ENCODE data around the gene KNDC1.

KNDC1 gene

GRCh38 chr10:133177380-133178157 lies 17.6 kb downstream of the KNDC1 start:
- no peak for DNase-seq (ENCODE audit: low read depth, low spot score)

DNA sequence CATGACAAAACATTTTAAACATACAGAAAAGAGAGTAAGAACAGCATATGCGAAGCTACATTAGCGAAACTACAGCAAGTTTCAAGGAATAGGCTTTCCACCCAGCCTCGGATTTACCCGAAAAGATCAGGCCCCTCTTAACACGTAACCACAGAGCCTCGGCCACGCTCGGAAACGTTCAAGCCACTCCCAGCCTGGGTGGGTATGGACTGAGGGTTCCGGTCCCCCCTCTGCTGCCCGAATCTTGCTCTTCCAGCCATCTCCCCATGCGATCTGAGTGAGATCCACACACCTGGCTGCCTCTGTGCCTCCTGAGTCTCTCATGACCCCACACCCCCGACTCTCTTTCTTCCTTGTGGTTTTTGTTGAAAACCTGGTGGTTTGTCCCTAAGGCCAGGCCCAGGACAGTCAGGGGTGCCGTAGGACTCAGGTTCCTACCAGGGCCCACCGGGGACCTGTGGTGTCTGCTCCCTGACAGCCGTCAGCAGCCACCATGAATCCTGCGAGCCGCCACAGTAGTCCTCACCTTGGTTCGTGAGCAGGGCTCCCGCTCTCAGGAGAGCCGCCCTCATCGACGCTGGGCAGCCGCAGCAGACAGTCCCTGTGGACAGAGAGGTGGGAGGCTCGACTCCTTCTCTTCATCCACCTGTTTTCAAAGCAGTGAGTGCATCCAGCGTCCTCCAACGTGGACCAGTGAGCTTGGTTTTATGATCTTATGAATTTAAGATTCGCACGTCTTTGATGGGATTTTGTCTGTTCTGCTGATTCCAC lies 18.5 kb downstream of the KNDC1 start:
- DNase-seq (ENCODE audit: low read depth, low spot score), result no peak

- DNase-seq (ENCODE audit: low read depth, low spot score), result no peak
Observed at GRCh38 chr10:133179128-133179520, 19.1 kb downstream of the KNDC1 start.

DNA sequence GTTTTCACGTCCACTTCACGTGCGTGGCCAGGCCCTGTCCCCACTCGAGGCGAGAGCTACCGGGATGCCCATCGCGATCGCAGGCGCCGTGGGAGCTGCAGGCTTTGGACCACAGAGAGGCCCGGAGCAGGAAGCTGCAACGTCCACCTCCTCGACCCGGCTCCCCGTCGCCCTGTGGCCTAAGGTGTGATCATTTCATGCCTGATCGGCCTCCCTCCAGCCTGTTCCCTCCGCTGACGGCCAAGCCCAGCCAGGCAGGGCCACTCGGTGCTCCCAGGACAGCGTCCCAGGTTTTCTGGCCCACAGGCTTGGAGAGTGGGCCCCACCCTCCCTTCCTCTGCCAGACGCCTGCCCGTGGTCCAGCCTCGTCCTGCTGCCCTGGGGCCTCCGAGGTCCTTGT lies 19.6 kb downstream of the KNDC1 start:
- no peak for DNase-seq (ENCODE audit: low read depth, low spot score)

DNA sequence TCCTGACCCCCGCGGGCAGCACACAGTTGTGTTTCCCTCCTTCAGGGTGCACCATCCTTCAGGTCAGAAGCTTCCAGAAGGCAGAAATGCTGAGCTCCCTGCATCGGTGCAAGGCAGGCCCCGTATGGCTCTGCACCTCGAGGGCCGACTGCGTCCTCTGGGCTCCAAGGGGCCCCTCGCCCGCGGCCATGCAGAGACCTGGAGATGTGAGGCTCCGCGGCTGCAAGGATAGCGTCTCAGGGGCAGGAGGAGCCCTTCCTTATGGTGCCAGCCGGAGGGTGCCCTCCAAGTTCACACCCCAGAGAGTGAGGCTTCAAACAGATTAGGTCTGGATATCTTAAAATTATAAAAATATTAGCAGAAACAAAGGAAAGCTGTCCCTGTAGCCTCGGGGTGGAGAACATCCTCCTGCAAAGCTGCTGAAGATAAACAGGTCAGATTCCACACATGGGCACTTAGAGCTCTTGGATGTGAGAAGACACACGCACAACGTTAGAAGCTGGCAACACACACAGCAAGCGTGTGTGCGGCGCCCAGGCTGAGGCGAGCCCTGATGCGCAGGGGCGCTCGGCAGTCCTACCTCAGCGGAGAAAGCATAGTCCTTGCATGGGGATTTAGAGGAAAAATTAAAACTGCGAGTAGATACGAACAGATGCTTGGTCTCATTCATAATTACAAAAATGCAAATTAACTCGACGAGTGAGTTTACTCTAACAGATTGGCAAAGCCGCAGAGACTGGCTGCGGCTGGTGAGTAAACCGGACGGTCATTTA lies 20.4 kb downstream of the KNDC1 start:
- DNase-seq (ENCODE audit: low read depth, low spot score), result no peak

GRCh38 chr10:133180965-133181639 lies 21.1 kb downstream of the KNDC1 start:
- no peak for DNase-seq (ENCODE audit: low read depth, low spot score)

GRCh38 chr10:133182190-133182589 lies 22.2 kb downstream of the KNDC1 start:
- no peak for DNase-seq (ENCODE audit: low read depth, low spot score)

GRCh38 chr10:133182791-133183645 lies 23.0 kb downstream of the KNDC1 start:
- DNase-seq (ENCODE audit: low read depth, low spot score), result no peak

DNA sequence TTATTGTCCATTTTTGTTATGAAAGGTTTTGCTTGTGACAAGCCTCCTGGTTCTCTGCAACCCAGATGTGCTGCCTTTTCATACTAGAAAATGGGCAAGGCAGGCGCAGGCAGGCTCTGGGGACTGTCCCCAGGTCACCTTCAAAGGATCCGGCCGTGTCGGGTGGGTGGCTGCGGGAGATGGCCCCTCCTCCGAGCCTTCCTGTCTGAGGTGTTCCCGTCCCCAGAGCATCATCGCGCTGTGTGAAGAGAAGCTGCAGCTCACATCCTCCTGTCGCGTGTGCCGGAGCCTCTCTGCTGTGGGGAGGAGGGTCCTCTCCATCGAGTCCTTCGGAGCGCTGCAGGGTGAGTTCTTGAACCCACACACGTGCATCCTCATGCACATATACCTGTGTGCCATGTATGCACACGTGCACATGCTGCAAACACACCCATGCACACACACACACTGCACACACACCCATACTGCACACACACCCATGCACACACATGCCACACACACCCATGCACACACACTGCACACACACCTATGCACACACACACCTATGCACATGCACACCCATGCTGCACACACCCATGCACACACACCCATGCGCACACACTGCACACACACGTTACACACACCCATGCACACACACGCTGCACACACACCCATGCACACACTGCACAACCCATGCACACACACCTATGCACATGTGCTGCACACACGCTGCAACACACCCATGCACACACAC lies 23.8 kb downstream of the KNDC1 start:
- DNase-seq (ENCODE audit: low read depth, low spot score), result no peak

GRCh38 chr10:133184591-133185244 lies 24.7 kb downstream of the KNDC1 start:
- no peak for DNase-seq (ENCODE audit: low read depth, low spot score)

DNA sequence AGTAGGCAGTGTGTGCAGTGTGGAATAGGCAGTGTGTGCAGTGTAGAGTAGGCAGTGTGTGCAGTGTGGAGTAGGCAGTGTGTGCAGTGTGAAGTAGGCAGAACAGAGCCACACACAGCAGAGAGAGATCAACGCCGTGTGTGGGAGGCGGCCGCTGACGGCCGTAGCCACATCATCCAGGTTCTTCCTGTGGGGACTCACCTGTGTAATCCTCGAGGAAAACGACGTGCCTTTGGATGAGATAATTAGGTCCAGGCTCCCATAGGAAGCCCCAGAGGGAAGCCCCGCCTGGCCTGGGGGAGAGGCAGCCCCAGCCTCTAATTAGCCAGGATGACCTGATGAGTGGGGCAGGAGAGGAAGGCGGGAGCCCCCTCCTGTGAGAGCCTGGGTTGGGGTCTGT lies 25.4 kb downstream of the KNDC1 start:
- no peak for DNase-seq (ENCODE audit: low read depth, low spot score)

DNA sequence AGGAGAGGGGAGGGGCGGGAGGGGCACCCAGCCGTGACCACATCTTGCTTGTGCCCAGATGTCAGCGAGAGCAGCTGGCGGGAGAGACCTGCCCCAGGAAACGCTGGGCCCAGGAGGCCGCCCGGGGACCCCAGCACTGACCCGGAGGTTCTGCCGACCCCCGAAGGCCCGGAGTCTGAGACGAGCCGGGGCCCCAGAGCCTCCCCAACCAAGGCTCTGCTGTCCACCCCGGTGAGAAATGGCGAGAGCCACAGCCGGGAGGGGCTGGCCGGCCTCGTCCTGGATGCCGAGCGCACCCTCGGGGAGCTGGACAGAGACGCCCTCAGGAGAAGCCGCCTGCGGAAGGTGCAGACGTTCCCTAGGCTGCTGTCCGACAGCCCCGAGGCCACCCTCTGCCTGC lies 25.9 kb downstream of the KNDC1 start:
- no peak for DNase-seq (ENCODE audit: low read depth, low spot score)

DNA sequence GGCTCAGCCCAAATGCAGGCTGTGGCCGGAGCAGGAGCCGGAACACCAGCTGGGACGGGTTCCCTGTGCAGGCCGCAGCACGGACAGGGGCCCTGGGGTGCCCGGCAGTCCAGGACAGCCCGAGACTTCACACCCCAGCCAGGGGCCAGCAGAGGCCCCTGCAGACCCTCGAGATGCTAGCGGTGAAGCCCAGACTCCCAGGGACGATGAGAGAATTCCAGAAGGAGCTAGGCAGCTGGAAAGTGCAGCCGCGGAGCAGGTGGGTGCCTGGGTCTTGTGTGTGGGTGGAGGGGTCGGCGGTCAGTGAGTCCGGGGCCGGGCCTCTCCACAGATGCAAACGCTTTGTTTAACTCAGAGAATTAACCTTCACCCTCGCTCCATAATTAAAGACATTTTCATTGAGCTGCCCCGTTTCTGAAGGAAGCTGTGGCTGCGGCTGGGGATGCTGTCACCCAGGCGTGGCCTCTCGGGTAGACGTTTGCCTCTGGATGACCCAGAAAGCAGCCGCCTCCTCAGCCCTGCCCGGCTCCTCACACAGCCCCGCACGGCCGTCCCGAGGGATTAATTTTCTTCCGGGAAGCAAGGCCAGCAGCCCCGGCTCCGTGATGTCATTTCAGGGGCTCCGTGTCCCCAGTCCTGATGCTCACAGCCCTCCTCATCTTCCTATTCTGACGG lies 26.5 kb downstream of the KNDC1 start:
- no peak for DNase-seq (ENCODE audit: low read depth, low spot score)

DNA sequence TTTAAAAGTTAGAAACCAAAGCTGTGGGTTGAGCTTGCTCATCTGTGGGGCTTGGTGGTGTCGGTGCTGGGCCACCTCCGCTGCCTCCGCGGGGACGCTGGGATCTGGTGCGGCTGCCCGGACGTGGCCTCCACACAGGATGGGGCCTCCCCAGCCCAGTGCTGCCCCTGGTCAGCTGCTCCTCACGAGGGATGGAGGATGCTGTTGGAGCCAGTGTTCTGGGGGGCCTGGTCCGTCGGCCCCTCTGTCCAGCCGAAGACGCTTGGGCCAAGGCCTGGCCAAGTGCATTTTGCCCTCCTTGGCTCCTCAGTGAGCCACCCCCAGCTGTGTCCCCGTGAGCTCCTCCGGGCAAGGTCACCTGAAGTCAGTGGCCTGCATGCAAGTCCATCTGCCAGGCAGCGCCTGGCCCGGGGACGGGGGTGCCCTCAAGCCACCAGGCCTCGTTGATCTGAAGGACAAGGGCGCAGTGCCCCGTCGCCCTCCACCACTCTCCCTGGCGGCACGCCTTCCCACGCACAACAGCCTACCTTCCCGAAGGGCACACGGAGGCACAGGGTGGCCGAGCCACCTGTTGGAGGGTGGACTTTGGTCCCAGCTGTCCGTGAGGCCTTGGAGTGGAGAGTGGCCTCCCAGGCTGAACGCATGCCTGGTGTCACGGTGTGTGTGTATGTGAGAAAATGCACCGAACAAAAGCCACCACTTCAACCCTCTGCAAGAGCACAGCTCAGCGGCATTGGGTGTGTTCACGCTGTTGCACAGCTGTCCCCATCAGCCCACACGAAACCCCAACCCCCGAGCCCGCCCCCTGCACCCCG lies 27.3 kb downstream of the KNDC1 start:
- no peak for DNase-seq (ENCODE audit: low read depth, low spot score)

DNA sequence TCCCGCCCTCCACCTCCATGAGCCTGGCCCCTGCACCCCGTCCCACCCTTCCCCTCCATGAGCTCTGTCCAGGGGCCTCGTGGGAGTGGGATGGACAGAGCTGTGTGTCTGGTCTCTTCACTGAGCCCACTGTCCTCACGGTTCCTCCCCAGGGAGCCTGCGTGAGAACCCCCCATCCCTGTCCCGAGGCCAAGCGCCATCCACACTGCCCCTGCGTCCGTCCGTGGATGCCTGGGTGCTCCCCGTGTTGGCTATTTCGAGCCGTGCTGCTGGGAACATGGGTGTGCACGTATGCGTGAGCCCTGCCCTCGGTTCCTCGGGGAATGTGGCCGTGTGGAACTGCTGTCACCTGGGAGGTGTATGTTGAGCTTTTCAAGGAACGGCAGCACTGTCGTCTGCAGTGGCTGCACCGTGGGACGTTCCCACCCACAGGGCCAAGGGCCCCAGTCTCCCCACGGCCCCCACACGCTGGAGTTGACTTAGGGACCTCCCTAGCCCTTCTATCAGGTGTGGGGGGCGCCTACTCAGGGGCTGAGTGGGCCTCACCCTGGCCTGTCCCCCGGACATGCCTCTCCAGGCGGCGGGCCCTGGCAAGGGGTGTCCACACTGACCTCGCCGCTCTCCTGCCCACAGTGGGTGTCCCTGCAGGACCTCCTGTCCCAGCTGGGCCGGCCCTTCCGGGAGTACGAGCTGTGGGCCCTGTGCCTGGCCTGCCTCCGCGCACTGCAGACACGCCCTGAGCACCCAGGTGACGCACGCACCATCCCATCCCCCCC lies 28.1 kb downstream of the KNDC1 start:
- no peak for DNase-seq (ENCODE audit: low read depth, low spot score)

GRCh38 chr10:133189256-133189655 lies 29.2 kb downstream of the KNDC1 start:
- DNase-seq (ENCODE audit: low read depth, low spot score), result no peak

- DNase-seq (ENCODE audit: low read depth, low spot score), result no peak
Observed at GRCh38 chr10:133189726-133190125, 29.7 kb downstream of the KNDC1 start.
